Measurements from ENCODE around the gene MYO3B.
"Not testable (repeated sequence)": the region's sequence is repeated elsewhere in the genome, so short reads cannot be mapped to it uniquely, and the experiment has no call there.

The MYO3B gene

DNA sequence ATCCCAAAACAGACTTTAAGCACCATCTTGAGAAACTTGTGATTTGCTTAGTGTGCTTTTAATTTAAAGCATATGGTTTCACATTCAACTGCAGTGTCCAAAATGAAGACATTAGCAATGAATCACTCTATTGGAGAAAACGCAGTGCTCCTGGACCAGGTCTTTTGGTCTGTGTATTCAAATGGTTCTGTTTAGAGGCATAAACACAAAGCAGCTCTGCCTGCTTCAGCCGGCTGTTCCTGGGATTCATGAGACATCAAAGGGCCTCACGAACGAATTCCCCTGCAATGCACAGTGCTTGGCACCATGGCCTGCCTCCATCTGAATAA is 420.1 kb downstream of the MYO3B start:
- no peak overlapping the region for H3K4me3 ChIP-seq (ENCODE audit: low read depth, low read length)
- no peak for DNase-seq (ENCODE audit: low read depth)
- TF ChIP-seq, protein P1, sequence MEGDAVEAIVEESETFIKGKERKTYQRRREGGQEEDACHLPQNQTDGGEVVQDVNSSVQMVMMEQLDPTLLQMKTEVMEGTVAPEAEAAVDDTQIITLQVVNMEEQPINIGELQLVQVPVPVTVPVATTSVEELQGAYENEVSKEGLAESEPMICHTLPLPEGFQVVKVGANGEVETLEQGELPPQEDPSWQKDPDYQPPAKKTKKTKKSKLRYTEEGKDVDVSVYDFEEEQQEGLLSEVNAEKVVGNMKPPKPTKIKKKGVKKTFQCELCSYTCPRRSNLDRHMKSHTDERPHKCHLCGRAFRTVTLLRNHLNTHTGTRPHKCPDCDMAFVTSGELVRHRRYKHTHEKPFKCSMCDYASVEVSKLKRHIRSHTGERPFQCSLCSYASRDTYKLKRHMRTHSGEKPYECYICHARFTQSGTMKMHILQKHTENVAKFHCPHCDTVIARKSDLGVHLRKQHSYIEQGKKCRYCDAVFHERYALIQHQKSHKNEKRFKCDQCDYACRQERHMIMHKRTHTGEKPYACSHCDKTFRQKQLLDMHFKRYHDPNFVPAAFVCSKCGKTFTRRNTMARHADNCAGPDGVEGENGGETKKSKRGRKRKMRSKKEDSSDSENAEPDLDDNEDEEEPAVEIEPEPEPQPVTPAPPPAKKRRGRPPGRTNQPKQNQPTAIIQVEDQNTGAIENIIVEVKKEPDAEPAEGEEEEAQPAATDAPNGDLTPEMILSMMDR (IDR thresholded peaks at IDR 0.05; ENCODE audit: insufficient read depth, low read depth, low read length, missing control alignments), result no peak

DNA sequence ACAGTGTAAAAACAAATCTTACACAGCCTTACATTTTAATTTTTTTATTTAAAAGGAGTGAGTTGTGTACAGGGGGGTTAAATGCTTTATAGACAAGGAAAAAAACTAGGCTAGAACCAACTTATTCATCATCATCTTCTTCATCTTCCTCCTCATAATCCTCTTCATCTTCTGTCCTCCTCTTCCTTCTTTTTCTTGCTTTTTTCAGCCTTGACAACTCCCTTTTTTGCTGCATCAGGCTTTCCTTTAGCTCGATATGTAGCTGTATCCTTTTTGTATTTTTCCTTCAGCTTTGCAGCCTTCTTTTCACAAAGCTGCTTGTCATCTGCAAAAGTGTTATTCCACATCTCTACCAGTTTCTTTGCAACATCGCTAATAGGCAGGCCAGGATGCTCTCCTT is 423.5 kb downstream of the MYO3B start:
- TF ChIP-seq, protein P1 (IDR thresholded peaks at IDR 0.05; ENCODE audit: insufficient read depth, low read depth, low read length, missing control alignments), result no peak
- no peak overlapping the region for H3K4me3 ChIP-seq (ENCODE audit: low read depth, low read length)
- no peak for DNase-seq (ENCODE audit: low read depth)

DNA sequence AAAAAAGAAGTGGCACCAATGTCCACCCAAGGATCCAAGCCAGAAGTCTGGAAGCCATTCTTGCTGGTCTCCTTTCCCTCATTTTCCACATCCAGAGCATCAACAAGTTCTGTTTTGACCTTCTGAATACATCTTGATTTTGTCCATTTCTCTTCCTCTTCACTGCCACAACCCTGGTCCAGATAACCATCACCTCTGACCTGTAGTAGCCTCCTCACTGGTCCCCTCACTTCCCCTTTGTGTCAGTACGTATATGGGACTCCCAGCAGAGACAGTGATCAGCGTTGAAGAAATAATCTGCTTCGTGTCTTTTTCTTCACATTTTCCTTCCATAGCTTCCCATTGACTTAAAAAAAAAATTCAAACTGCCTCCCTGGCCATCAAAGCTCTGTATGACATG is 427.9 kb downstream of the MYO3B start:
- no peak overlapping the region for H3K4me3 ChIP-seq (ENCODE audit: low read depth, low read length)
- TF ChIP-seq, protein P1 (IDR thresholded peaks at IDR 0.05; ENCODE audit: insufficient read depth, low read depth, low read length, missing control alignments), result no peak
- DNase-seq (ENCODE audit: low read depth), result no peak

DNA sequence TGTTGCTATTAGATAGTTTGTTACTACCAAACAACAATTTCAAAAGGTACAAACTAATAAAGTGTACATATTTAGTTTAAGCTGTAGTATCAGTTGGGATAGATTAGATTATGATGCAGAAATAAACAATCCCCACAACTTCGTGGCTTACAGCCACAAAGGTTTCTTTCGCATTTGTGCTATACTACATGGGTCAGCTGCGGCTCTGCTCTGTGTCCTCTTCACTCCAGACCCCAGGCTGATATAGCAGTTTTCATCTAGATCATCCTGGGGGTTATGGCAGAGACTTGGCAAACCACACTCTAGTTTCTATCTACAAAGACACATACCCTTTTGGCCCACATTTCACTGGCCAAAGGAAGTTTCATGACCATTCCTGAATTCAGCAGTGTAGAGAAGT is 429.2 kb downstream of the MYO3B start:
- no peak overlapping the region for H3K4me3 ChIP-seq (ENCODE audit: low read depth, low read length)
- TF ChIP-seq, protein P1 (IDR thresholded peaks at IDR 0.05; ENCODE audit: insufficient read depth, low read depth, low read length, missing control alignments), result no peak
- no peak for DNase-seq (ENCODE audit: low read depth)

DNA sequence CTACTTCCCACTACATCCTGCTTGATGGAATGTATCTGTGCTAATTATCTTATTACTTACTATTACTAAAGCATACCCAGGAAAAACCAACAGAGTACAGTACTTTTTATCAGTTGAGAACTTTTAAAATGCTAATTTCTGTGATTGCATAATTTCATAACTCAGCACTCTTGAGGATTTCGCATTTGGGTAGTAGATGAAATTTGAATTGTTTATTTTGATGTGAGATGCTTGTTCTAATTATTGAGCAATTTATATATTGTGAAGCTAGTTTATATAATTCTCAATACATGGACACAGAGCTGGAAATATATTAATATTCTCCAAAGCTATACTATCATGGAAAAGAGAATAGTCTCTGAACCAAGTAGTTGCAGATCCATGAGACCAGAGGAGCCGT is 432.7 kb downstream of the MYO3B start:
- TF ChIP-seq, protein P1 (IDR thresholded peaks at IDR 0.05; ENCODE audit: insufficient read depth, low read depth, low read length, missing control alignments), result no peak
- no peak for DNase-seq (ENCODE audit: low read depth)
- no peak overlapping the region for H3K4me3 ChIP-seq (ENCODE audit: low read depth, low read length)

DNA sequence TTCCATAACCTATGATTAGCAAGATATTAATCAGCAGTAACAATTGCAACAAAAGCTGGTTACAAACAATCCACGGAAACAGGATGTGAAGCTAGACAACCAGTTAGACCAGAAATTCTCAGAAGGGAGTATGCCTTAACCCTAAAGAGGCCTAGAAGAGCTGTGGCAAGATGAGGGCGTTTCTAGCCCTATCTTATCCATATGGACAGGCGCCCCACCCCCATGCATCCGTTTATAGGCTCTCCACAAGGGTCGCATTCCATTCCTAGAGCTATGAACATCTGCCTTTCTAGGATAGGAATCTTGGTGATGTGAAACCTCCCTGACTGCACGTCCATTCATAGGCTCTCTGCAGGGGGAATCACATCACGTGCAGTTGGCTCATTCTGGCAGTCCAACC is 441.0 kb downstream of the MYO3B start:
- H3K4me3 ChIP-seq (ENCODE audit: low read depth, low read length); DNase-seq (ENCODE audit: low read depth): not testable (repeated sequence)

DNA sequence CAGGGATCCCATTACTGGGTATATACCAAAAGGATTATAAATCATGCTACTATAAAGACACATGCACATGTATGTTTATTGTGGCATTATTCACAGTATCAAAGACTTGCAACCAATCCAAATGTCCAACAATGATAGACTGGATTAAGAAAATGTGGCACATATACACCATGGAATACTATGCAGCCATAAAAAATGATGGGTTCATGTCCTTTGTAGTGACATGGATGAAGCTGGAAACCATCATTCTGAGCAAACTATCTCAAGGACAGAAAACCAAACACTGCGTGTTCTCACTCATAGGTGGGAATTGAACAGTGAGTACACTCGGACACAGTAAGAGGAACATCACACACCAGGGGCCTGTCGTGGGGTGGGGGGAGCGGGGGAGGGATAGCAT is 457.1 kb downstream of the MYO3B start:
- DNase-seq (ENCODE audit: low read depth), result not testable (repeated sequence)

DNA sequence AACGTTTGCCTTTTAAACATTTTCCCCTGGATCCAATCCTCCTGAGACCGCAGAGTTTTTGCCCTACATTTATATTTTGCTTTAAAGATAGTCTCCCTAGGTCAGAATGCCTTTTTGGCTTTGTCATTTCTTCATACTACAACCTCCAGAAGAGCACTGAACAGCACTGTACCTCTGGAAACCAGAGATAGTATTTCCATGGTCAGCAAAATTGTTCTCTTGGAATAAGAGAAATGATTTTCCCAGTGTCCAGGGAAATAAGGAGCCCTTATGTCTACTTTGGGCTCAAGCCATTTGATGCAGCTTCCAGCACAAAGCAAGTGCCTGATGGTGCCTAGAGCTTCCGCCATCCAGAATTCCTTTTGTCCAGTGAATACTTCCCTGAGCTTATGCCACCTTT is 461.7 kb downstream of the MYO3B start:
- no peak for DNase-seq (ENCODE audit: low read depth)
- TF ChIP-seq, protein P1 (IDR thresholded peaks at IDR 0.05; ENCODE audit: insufficient read depth, low read depth, low read length, missing control alignments), result no peak

More for the DNA sequence above, 457.1 kb downstream of the MYO3B start:
- H3K4me3 ChIP-seq (ENCODE audit: low read depth, low read length), result not testable (repeated sequence)

More for the DNA sequence above, 461.7 kb downstream of the MYO3B start:
- H3K4me3 ChIP-seq (ENCODE audit: low read depth, low read length), result no peak overlapping the region

Data from GM12865 (cell line).